Measurements from ENCODE around the gene APPBP2. TPM values are rescaled to one million over a fixed set of nuclear protein-coding genes. Genes with fewer than 3 reads are reported as not detected.
A peak's percentile ranks its signal among the peaks of the same experiment; 100 is the strongest.
"Not testable (repeated sequence)": the region's sequence is repeated elsewhere in the genome, so short reads cannot be mapped to it uniquely, and the experiment has no call there.

The APPBP2 gene
- total RNA-seq, 3 donors from 2014 or later = 16.1 to 21.2 (median 17.8) TPM

DNA sequence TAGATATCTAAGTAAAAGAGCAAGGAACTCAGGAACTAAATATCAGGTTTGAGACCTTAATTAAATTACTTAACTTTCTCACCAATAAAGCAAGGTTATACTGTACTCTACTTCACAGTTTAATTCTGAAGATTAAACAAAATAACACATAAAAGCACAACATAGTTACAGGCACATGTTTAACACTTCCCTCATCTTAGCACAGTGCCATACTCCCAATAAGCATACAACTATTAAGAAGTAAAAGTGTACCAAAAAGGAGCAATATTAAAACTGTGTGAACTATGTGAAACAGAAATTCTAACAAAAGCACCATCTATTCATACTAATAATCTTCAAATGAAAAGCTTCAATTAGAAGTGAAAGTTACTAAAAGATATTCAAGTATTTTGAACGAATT lies 2.2 kb downstream of the APPBP2 start:
- ATAC-seq (no peak), DNase-seq (no peak)
- H3K9me3 Mint-ChIP-seq = no peaks in the 10 kb centered on the region
- no peaks in the 10 kb centered on the region for H3K27me3 Mint-ChIP-seq (ENCODE audit: low read depth)
- peak overlapping the region; percentile 99 for H3K4me3 Mint-ChIP-seq
- H3K36me3 Mint-ChIP-seq (ENCODE audit: insufficient read depth) = peaks cover 10% of the 10 kb centered on the region
- peaks cover 43% of the 10 kb centered on the region for H3K4me1 Mint-ChIP-seq (ENCODE audit: low read depth)

DNA sequence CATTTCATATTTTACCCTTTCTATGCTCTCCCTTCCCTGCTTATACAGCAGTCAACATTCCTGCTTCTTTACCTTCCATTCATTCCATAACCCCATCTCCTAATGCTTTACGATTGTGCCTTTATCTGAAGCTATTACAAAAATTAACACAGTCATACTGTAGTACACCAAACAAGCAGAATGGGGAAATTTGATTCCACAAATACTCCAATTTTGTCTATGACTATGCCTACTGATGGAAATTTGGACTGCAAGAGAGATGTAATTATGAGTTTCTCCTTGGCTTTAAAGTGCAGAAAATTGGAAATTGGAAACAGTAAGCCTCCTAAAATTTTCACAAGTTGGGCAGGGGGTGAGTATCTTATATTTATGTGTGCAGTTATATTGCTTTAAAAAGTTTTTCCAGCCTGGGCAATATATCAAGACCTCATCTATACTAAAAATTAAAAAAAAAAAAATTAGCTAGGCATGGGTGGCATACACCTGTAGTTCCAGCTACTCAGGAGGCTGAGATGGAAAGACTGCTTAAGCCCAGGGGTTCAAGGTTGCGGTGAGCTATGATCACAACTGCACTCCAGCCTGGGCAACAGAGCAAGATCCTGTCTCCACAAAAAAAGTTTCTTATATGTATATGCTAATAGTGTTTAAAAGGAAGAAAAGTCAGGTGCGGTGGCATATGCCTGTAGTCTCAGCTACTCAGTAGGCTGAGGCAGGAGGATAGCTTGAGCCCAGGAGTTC lies 3.0 kb downstream of the APPBP2 start:
- DNase-seq (no peak), ATAC-seq (no peak)
- Mint-ChIP-seq H3K4me1 (ENCODE audit: low read depth) (peaks cover 44% of the 10 kb centered on the region), H3K27me3 (ENCODE audit: low read depth) (no peaks in the 10 kb centered on the region), H3K4me3 (no peak overlapping the region), H3K36me3 (ENCODE audit: insufficient read depth) (peaks cover 10% of the 10 kb centered on the region), H3K9me3 (no peaks in the 10 kb centered on the region)

DNA sequence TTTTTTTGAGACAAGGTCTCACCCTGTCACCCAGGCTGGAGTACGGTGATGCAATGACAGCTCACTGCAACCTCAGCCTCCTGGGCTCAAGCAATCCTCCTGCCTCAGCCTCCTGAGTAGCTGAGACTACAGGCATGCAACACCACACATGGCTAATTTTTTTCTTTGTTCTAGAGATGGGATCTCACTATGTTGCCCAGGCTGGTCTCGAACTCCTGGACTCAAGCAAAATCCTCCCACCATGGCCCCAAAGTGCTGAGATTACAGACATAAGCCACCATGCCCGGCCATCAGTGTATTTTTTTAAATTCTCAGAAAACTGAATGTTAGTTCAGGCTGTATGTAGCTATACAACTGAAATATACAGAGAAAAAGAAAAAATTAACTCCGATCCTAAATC lies 6.2 kb downstream of the APPBP2 start:
- Mint-ChIP-seq H3K4me1 (ENCODE audit: low read depth) (peaks cover 42% of the 10 kb centered on the region), H3K9me3 (no peaks in the 10 kb centered on the region), H3K4me3 (no peak overlapping the region), H3K36me3 (ENCODE audit: insufficient read depth) (peaks cover 17% of the 10 kb centered on the region), H3K27me3 (ENCODE audit: low read depth) (no peaks in the 10 kb centered on the region)
- DNase-seq = no peak
- no peak for ATAC-seq

DNA sequence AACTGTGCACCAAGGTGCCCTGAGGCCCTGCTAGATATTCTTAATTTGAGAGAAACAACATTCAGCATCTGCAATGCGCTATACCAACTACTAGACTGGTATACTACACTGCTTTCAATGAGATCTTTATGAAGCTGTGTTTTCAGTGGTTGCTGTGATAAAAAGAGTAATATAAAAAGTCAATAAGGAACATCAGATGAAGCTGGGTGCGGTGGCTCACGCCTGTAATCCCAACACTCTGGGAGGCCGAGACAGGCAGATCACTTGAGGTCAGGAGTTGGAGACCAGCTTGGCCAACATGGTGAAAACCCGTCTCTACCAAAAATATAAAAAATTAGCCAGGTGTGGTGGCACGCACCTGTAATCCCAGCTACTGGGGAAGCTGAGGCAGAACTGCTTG lies 10.4 kb downstream of the APPBP2 start:
- Mint-ChIP-seq H3K4me1 (ENCODE audit: low read depth) (peaks cover 20% of the 10 kb centered on the region), H3K36me3 (ENCODE audit: insufficient read depth) (peaks cover 20% of the 10 kb centered on the region)
- not testable (repeated sequence) for H3K4me3 Mint-ChIP-seq; H3K9me3 Mint-ChIP-seq; DNase-seq; H3K27me3 Mint-ChIP-seq (ENCODE audit: low read depth); ATAC-seq

DNA sequence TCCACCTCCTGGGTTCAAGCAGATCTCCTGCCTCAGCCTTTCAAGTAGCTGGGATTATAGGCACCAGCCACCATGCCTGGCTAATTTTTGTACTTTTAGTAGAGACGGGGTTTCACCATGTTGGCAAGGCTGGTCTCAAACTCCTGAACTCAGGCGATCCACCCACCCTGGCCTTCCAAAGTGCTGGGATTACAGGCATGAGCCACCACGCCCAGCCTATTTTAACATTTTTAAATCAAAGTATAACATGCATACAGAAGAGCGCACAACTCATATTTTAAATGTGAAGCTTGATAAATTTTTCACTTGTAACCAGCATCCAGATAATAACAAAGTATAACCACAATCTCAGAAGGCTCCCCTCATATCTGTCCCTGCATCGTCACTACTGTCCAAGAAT lies 10.8 kb downstream of the APPBP2 start:
- not testable (repeated sequence) for H3K9me3 Mint-ChIP-seq; H3K27me3 Mint-ChIP-seq (ENCODE audit: low read depth); DNase-seq; H3K4me3 Mint-ChIP-seq; ATAC-seq
- Mint-ChIP-seq H3K36me3 (ENCODE audit: insufficient read depth) (peaks cover 20% of the 10 kb centered on the region), H3K4me1 (ENCODE audit: low read depth) (peaks cover 20% of the 10 kb centered on the region)

DNA sequence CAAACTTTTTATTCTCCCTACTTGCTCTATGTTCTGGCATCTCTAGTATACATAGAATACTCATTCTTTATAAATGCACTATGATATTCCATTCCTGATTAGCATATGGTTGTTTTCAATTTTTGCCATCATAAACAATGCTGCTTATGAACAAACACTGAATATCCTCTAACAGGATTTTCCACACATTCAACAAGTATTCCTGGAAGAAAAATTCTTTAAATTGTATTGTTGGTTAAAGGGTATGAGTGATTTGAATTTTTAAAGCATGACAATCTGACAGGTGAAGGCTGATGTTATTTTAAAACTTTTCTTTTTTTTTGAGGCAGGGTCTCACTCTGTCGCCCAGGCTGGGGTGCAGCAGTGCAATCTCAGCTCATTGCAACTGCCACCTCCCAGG lies 11.5 kb downstream of the APPBP2 start:
- Mint-ChIP-seq H3K4me3 (no peak overlapping the region), H3K9me3 (no peaks in the 10 kb centered on the region), H3K36me3 (ENCODE audit: insufficient read depth) (peaks cover 20% of the 10 kb centered on the region), H3K27me3 (ENCODE audit: low read depth) (no peaks in the 10 kb centered on the region), H3K4me1 (ENCODE audit: low read depth) (peaks cover 22% of the 10 kb centered on the region)
- ATAC-seq (no peak), DNase-seq (no peak)

DNA sequence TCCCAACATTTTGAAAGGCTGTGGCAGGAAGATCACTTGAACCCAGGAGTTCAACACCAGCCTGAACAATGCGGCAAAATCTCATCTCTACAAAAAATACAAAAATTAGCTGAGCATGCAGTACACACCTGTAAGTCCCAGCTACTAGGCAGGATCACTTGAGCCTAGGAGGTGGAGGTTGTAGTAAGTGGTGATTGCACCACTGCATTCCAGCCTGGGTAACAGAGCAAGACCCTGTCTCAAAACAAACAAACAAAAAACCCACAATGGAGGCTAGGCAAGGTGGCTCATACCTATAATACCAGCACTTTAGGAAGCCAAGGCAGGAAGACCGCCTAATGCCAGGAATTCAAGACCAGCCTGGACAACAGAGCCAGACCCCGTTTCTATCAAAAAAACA lies 12.0 kb downstream of the APPBP2 start:
- Mint-ChIP-seq H3K27me3 (ENCODE audit: low read depth) (no peaks in the 10 kb centered on the region), H3K4me1 (ENCODE audit: low read depth) (peaks cover 22% of the 10 kb centered on the region), H3K9me3 (no peaks in the 10 kb centered on the region), H3K4me3 (no peak overlapping the region), H3K36me3 (ENCODE audit: insufficient read depth) (peaks cover 20% of the 10 kb centered on the region)
- DNase-seq = no peak
- no peak for ATAC-seq

DNA sequence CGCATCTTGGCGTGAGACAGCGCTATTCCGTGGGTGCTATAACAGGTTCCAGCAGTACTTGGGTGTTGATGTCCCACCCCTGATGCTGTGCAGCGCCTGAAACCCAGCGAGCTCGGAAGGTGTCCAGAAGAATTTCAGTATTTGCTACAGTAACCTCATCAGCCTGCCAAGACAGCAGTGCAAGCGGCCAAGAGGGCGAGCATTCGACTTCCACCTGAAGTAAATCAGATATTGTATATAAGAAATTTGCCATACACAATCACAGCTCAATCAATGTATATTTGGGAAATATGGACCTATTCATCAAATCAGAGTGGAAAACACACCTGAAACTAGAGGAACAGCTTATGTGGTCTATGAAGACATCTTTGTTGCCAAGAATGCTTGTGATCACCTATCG lies 13.0 kb downstream of the APPBP2 start:
- no peaks in the 10 kb centered on the region for H3K27me3 Mint-ChIP-seq (ENCODE audit: low read depth)
- ATAC-seq = no peak
- no peaks in the 10 kb centered on the region for H3K9me3 Mint-ChIP-seq
- H3K36me3 Mint-ChIP-seq (ENCODE audit: insufficient read depth) = peaks cover 20% of the 10 kb centered on the region
- no peak overlapping the region for H3K4me3 Mint-ChIP-seq
- DNase-seq = no peak
- peaks cover 26% of the 10 kb centered on the region for H3K4me1 Mint-ChIP-seq (ENCODE audit: low read depth)

DNA sequence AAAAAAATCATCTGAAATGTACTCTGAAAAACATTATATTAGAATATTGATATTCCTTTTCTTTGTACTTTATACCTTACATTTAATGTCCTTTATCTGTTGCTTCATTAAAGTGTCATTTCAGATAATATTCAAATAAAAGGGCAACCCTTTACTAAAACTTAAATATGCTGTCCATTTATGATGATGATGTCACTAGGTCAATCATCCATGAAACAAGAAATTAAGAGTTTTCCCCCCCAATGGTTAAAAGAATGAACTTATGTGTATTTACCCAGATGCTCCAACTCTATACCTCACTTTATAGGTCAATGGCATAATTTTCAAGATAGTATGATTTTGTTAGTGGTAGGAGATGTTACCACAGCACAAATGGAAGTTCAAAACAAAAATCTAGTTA lies 15.3 kb downstream of the APPBP2 start:
- no peak overlapping the region for H3K4me3 Mint-ChIP-seq
- H3K9me3 Mint-ChIP-seq = no peaks in the 10 kb centered on the region
- ATAC-seq = no peak
- H3K4me1 Mint-ChIP-seq (ENCODE audit: low read depth) = peaks cover 29% of the 10 kb centered on the region
- no peaks in the 10 kb centered on the region for H3K27me3 Mint-ChIP-seq (ENCODE audit: low read depth)
- no peak for DNase-seq
- H3K36me3 Mint-ChIP-seq (ENCODE audit: insufficient read depth) = peaks cover 17% of the 10 kb centered on the region

DNA sequence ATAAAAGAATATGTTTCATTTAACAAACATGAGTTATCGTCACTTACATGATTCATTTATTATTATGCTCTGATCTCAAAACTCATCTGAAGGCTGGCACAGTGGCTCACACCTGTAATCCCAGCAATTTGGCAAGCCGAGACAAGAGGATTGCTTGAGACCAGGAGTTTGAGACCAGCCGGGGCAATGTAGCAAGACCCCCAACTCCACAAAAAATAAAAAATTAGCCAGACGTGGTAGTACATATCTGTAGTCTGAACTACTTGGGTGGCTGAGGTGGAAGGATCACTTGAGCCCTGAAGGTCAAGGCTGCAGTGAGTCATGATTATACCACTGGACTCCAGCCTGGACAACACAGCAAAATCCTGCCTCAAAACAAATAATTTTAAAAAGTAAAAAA lies 16.0 kb downstream of the APPBP2 start:
- H3K4me1 Mint-ChIP-seq (ENCODE audit: low read depth) = peaks cover 28% of the 10 kb centered on the region
- H3K4me3 Mint-ChIP-seq = no peak overlapping the region
- peaks cover 17% of the 10 kb centered on the region for H3K36me3 Mint-ChIP-seq (ENCODE audit: insufficient read depth)
- ATAC-seq (no peak), DNase-seq (no peak)
- no peaks in the 10 kb centered on the region for H3K9me3 Mint-ChIP-seq
- H3K27me3 Mint-ChIP-seq (ENCODE audit: low read depth) = no peaks in the 10 kb centered on the region

DNA sequence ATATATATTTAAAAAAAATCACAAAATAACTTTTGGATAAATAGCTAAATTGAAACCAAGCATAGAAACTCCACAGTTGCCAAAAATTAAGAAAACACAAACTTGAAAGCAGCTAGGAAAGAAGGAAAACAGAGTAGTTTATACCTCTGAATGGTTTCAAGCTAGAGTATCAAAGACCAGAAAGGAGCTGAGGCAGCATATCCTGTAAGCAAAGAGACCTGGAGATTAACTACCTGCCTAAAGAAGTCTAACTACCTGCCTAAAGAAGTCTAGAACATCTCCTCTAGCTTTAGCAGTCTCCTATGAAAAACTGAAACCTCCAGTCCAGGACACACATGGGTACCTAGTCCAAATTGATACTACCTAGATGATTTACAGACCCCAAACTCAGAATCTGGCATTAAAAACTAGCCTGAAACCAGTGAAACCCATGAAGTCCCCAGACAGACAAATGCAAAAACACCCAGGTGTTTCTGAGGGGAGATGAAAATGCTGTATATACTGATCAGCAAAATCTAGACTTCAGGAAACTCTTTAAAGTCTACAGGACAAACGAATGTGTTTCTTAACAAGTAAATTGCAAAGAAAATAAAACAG lies 17.6 kb downstream of the APPBP2 start:
- Mint-ChIP-seq H3K4me3 (no peak overlapping the region), H3K4me1 (ENCODE audit: low read depth) (peaks cover 29% of the 10 kb centered on the region), H3K27me3 (ENCODE audit: low read depth) (no peaks in the 10 kb centered on the region), H3K9me3 (no peaks in the 10 kb centered on the region), H3K36me3 (ENCODE audit: insufficient read depth) (peaks cover 14% of the 10 kb centered on the region)
- ATAC-seq (no peak), DNase-seq (no peak)

DNA sequence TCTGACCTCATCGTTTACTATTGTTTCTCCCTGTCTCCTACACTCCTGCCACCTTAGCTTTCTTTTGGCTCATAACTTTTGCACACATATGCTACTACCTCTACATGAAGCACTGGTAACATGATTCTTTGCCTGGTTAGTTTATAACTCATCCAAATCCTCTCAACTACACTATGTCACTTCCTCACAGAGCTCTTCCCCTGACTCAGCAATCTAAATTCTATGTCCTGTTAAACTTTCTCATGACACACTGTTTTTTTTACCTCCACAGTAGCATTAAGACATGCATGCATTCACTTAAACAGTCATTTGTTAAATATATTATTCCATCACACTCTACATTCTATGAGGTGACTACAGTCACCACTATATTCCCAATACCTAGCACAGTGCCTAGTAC lies 19.7 kb downstream of the APPBP2 start:
- H3K4me1 Mint-ChIP-seq (ENCODE audit: low read depth) = peaks cover 27% of the 10 kb centered on the region
- no peaks in the 10 kb centered on the region for H3K9me3 Mint-ChIP-seq
- H3K4me3 Mint-ChIP-seq = no peak overlapping the region

DNA sequence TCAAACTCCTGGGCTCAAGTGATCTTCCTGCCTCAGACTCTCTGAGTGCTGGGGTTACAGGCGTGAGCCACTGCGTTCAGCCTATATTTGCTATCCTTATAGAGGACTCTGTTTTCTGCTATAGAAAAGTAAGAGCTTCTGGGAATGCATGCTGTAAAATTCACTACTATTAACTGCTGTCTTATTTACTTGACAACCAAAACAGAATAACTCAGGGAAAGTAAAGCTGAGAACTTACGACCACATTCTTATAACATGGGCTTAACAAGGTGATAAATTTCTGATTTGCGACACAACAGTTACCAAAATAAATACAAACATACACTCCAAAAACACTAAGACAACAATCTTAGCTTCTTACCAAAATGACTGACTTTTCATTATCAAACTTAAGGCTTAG lies 23.9 kb downstream of the APPBP2 start:
- Mint-ChIP-seq H3K36me3 (ENCODE audit: insufficient read depth) (peaks cover 19% of the 10 kb centered on the region), H3K27me3 (ENCODE audit: low read depth) (no peaks in the 10 kb centered on the region), H3K4me3 (no peak overlapping the region), H3K4me1 (ENCODE audit: low read depth) (peaks cover 17% of the 10 kb centered on the region), H3K9me3 (no peaks in the 10 kb centered on the region)
- no peak for DNase-seq
- ATAC-seq = no peak

More for the DNA sequence above, 19.7 kb downstream of the APPBP2 start:
- DNase-seq (no peak), ATAC-seq (no peak)
- peaks cover 11% of the 10 kb centered on the region for H3K36me3 Mint-ChIP-seq (ENCODE audit: insufficient read depth)
- H3K27me3 Mint-ChIP-seq (ENCODE audit: low read depth) = no peaks in the 10 kb centered on the region

DNA sequence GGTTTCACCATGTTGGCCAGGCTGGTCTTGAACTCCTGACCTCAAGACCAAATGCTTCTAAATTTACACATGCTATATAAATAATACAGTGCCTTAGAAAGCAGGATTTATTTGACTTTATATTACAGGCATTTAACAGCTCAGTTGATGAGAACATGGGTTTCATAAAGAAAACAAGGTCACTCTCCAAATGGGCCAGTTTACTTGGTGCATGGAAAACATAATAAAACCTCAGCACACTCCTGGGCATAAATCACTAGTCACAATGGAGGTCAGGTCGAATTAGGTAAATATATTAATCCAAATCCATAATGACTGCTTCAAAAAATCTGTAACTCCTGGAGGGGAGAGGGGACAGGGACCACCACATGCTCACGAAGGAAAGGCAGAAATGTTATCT lies 24.5 kb downstream of the APPBP2 start:
- no peaks in the 10 kb centered on the region for H3K9me3 Mint-ChIP-seq
- H3K27me3 Mint-ChIP-seq (ENCODE audit: low read depth) = no peaks in the 10 kb centered on the region
- peaks cover 18% of the 10 kb centered on the region for H3K4me1 Mint-ChIP-seq (ENCODE audit: low read depth)
- no peak overlapping the region for H3K4me3 Mint-ChIP-seq
- peaks cover 23% of the 10 kb centered on the region for H3K36me3 Mint-ChIP-seq (ENCODE audit: insufficient read depth)
- ATAC-seq (no peak), DNase-seq (no peak)

DNA sequence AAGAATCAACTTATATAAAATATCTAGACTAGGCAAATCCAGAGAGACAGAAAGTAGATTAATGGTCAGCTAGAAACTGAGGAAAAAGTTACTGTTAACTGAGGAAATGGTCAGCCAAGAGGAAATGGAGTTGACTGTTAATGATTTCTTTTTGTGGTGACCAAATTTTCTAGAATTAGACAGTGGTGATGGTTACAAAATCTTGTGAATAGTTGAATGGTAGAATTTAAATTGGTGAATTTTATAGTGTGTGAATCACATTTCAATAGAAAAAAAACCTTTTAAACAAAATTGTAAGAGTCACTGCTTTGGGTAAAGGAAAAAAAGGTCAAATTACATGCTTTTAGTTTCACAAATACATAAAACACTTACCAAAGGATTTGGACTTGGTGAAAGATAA lies 30.0 kb downstream of the APPBP2 start:
- Mint-ChIP-seq H3K27me3 (ENCODE audit: low read depth) (no peaks in the 10 kb centered on the region), H3K4me3 (no peak overlapping the region), H3K36me3 (ENCODE audit: insufficient read depth) (peaks cover 48% of the 10 kb centered on the region), H3K4me1 (ENCODE audit: low read depth) (peaks cover 3% of the 10 kb centered on the region), H3K9me3 (peaks cover 2% of the 10 kb centered on the region)
- DNase-seq (no peak), ATAC-seq (no peak)

Data from activated T-cell treated with anti-CD3 and anti-CD28 coated beads, Interleukin-2, amount 50 U/mL, for 4 hours (primary cell).